ENCODE data around the gene ZIC2. TPM values are rescaled to one million over a fixed set of nuclear protein-coding genes. Genes with fewer than 3 reads are reported as not detected.
"Not testable (repeated sequence)": the region's sequence is repeated elsewhere in the genome, so short reads cannot be mapped to it uniquely, and the experiment has no call there.

Gene ZIC2
- total RNA-seq, 1 donor from 2014 or later: not detected

GRCh38 chr13:99993660-99994637 lies 12.4 kb downstream of the ZIC2 start:
- no peak for DNase-seq (ENCODE audit: low spot score)
- intact Hi-C loops (cut with DNase I): loop anchor here (5.0 kb wide), 1 partner anchor 37 kb away; no protein-coding TSS in a partner anchor

DNA sequence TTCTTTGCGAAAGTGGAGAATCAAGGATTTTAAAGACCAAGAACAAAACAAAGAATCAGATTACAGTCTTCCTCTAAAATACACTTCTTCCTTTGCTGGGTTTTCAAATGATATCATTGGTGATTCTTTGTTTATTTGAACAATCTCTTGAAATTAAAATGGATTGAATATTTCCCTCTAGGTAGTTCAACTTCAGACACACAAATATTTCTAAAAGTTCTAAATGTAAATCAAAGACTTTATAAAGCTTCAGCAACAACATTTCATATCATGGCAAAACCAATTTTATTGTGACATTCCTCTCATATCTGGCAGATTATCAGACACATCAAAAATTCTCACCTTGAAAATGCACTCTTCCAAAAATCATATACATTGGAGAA lies 13.0 kb downstream of the ZIC2 start:
- intact Hi-C loops (cut with DNase I): loop anchor here (5.0 kb wide), 1 partner anchor 37 kb away; no protein-coding TSS in a partner anchor
- no peak for DNase-seq (ENCODE audit: low spot score)

- no peak for DNase-seq (ENCODE audit: low spot score)
- intact Hi-C loops (cut with DNase I): no loop called here
Measured at GRCh38 chr13:99995104-99995588, 13.6 kb downstream of the ZIC2 start.

GRCh38 chr13:99995589-99996380 lies 14.2 kb downstream of the ZIC2 start:
- intact Hi-C loops (cut with DNase I): no loop called here

GRCh38 chr13:99996381-99996973 lies 14.9 kb downstream of the ZIC2 start:
- intact Hi-C loops (cut with DNase I): no loop called here
- DNase-seq (ENCODE audit: low spot score): no peak

More at GRCh38 chr13:99995589-99996380, 14.2 kb downstream of the ZIC2 start:
- no peak for DNase-seq (ENCODE audit: low spot score)

- DNase-seq (ENCODE audit: low spot score): no peak
- intact Hi-C loops (cut with DNase I): no loop called here
Measured at GRCh38 chr13:99997702-99998214, 16.2 kb downstream of the ZIC2 start.

DNA sequence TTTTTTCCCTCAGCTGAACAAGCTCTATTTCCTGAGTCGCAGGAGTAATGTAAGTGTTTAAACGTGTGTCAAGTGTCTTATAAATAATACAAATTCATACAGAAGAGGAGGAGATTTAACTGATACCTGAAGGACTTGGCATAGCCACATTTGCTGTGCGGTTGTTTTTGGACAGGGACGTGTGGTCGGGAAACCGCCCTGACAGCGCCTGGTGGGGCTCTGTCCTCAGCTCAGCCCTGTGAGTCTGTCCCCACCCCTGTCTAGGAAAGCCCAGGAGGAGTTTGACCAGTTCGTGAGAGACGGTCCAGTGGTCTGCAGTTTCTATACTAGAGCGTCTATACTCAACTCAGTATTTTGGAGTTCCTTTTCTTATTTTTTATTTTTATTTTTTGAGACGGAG lies 16.7 kb downstream of the ZIC2 start:
- DNase-seq (ENCODE audit: low spot score): no peak
- intact Hi-C loops (cut with DNase I): no loop called here

- intact Hi-C loops (cut with DNase I): no loop called here
- no peak for DNase-seq (ENCODE audit: low spot score)
Measured at GRCh38 chr13:100014621-100015020, 33.0 kb downstream of the ZIC2 start.

GRCh38 chr13:100019780-100020356 lies 38.3 kb downstream of the ZIC2 start:
- DNase-seq (ENCODE audit: low spot score): no peak
- intact Hi-C loops (cut with DNase I): no loop called here

DNA sequence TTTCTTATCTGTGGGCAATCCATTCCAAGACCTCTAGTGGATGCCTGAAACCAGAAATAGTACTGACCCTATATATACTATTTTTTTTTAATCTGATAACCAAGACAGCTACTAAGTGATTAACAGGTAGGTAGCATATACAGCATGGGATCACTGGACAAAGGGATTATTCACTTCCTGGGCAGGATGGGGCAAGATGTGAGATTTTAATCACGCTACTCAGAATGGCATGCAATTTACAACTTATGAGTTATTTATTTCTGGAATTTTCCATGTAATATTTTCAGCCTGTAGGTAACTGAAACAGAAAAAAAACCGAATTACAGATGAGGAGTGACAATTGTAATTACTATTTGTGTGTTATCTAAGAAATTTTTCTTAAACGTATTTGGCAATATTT lies 41.2 kb downstream of the ZIC2 start:
- intact Hi-C loops (cut with DNase I): no loop called here

GRCh38 chr13:100024023-100024422 lies 42.4 kb downstream of the ZIC2 start:
- intact Hi-C loops (cut with DNase I): no loop called here
- DNase-seq (ENCODE audit: low spot score): no peak

More for the DNA sequence above, 41.2 kb downstream of the ZIC2 start:
- DNase-seq (ENCODE audit: low spot score): no peak

GRCh38 chr13:100029933-100030332 lies 48.3 kb downstream of the ZIC2 start:
- no peak for DNase-seq (ENCODE audit: low spot score)
- intact Hi-C loops (cut with DNase I): no loop called here

DNA sequence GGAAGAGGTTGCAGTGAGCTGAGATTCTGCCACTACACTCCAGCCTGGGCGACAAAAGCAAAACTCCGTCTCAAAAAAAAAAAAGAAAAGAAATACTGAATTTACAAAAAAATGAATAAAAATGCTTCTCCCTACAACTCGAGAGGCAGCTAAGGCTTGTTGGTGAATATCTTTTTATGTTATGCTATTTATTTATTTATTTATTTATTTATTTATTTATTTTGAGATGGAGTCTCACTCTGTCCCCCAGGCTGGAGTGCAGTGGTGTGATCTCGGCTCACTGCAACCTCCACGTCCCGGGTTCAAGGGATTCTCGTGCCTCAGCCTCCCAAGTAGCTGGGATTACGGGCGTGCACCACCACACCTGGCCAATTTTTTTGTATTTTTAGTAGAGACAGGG lies 51.1 kb downstream of the ZIC2 start:
- intact Hi-C loops (cut with DNase I); DNase-seq (ENCODE audit: low spot score): not testable (repeated sequence)

- intact Hi-C loops (cut with DNase I): no loop called here
- DNase-seq (ENCODE audit: low spot score): no peak
Measured at GRCh38 chr13:100035936-100036335, 54.4 kb downstream of the ZIC2 start.

Other genes starting within 250 kb of the ZIC2 start
- 0.05 TPM for gene ZIC5, start 10.0 kb upstream of the ZIC2 start, total RNA-seq
- 51.2 TPM for gene PCCA, start 107.3 kb downstream of the ZIC2 start, total RNA-seq

Data from cardiac septum (tissue), 1 donor.